Activated gamma-delta T cell treated with anti-CD3 and anti-CD28 coated beads, Interleukin-2, amount 50 U/mL, for 16 hours (primary cell): ENCODE results near the gene ALPK3.

ENCODE experiments used
- DNase-seq: peaks from one replicate; pipeline ENCODE4 v3.0.0-alpha.2; 2020; ENCODE audit warnings: low read depth

ALPK3 gene

DNA sequence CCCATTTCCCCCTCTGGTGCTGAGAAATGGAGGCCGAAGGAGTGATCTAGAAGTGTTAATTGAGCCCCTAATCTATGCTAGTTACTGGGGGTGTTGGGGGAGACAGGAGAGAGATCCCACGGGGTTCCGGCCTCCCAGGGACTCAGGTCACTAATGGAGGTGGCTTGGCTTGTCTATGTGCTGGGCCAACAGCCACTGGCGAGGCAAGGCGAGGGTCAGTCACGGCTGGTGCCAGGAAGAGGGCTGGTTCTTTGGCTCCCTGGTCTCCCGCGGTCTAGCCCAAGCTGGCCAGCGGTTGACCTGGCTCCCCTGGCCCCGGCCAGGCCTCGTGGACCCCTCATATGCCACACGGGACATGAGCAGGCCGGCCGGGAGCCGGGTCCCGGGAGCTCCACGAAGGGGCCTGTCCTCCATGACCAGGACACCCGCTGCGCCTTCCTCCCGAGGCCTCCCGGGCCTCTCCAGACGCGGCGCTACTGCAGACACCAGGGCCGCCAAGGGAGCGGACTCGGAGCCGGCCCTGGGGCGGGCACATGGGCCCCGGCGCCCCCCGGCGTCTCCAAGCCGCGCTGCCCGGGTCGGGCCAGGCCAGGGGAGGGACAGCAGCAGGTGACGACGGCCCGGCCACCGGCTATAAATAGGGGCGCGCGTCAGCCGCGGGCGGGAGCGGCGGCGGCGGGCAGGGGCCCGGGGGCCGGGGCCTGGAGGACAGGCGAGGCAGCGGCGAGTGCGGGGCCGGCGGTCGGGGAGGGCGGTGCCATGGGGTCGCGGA lies at the start of gene ALPK3:
TSS of gene ALPK3 (plus strand) at position 663 of the 772 bp plus-strand sequence. CDS start at position 760, 97 bp downstream.
- no peak for DNase-seq

GRCh38 chr15:84772031-84772430 lies 45.1 kb upstream of the ALPK3 start:
- DNase-seq: no peak

- DNase-seq: no peak
Measured at GRCh38 chr15:84772467-84772866, 44.7 kb upstream of the ALPK3 start.

- no peak for DNase-seq
Measured at GRCh38 chr15:84773716-84774115, 43.4 kb upstream of the ALPK3 start.

DNA sequence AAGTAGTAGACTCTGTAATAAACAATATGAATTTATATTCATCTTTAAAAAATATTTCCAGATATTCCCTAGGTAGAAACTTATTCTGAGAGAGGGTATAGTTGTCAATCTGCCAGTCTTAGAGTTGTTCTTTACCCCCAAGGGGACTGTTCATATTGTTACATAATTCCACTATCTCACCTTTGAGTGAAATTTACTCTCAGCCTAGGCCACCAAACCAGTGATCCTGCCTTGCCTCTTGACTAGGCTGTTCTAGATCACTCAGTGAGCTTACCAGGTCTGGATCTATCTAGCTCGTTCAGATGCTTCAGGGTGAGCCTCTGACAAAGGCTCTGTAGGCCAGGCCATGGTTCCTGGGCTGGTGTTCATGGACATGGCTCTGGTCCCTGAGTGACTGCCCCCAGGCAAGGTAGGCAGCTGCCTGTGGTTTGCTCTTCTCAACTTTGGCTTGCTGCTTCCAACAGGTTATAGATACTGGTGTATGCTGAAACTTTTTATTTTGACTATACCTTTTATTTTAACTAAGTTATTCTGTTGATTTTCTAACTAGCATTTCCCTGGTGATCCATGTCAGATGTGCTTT lies 41.2 kb upstream of the ALPK3 start:
- no peak for DNase-seq

GRCh38 chr15:84778194-84778593 lies 39.0 kb upstream of the ALPK3 start:
- no peak for DNase-seq

DNA sequence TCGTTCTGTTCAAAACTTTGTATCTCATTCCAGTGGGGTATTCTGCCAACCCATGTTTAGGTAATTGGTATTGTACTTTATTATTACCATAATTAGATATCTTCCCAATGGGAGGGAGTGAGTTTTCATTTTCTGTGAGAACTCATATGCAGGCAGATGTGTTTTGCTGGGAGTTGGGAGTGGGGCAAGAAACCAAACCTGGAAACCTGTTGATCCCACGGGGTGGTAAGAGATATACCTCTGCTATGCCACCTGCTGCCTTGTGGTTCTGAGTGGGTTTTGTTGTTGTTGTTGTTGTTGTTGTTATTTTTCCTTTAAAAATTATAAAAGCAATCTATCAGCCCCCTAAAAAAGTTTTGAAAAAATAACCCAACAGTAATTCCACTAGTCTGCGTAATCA lies 36.7 kb upstream of the ALPK3 start:
- DNase-seq: no peak

DNA sequence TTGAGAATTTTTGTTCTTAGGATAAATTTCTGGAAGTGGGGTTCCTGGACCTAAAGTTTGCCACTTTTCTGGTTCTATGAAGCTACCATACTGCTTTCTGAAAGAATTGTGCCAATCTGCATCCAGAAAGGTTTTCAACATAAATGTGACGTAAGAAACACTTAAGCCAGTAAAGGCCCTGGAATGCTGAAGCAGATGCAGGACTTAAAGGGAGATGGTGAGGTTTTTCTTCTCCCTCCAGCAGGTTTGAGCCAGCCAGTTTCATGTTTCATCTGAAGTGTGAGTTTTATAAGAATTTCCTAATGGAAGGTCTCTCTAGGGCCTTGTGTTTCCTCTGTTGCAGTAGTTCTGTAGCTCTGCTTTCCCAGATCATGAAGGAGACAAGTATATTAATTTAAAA lies 35.7 kb upstream of the ALPK3 start:
- no peak for DNase-seq

DNA sequence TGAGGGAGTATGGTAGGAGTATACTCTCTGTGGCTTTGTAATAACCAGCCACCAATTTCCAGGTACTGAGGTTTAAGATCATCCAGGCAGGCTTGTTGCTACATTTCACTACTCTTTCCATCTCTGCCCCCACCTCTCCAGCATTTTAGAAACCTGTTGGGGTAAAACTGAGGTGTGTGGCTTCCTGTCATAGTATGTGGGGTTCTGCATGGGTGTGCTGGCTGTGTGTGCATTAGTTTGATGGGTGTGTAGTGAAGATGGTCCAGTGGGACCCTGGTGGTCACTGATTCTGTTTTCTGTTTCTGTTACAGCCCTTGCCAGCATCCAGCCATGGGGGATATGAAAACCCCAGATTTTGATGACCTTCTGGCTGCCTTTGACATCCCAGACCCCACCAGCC lies 34.8 kb upstream of the ALPK3 start:
- DNase-seq: no peak

DNA sequence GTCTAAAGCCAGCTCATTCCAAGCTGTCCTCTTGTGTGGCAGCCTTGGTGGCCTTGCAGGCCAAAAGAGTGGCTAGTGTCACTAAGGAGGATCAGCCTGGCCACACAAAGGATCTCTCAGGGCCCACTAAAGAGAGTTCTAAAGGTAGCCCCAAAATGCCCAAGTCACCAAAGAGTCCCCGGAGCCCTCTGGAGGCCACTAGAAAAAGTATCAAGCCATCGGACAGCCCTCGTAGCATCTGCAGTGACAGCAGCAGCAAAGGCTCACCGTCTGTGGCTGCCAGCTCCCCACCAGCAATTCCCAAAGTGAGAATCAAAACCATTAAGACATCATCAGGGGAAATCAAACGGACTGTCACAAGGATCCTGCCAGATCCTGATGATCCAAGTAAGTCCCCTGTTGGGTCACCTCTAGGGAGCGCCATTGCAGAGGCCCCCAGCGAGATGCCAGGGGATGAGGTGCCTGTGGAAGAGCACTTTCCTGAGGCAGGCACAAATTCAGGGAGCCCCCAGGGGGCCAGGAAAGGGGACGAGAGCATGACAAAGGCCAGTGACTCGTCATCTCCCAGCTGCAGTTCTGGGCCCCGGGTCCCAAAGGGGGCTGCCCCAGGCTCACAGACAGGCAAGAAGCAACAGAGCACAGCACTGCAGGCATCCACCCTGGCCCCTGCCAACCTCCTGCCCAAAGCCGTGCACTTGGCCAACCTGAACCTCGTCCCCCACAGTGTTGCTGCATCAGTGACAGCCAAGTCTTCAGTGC lies 33.5 kb upstream of the ALPK3 start:
- no peak for DNase-seq

DNA sequence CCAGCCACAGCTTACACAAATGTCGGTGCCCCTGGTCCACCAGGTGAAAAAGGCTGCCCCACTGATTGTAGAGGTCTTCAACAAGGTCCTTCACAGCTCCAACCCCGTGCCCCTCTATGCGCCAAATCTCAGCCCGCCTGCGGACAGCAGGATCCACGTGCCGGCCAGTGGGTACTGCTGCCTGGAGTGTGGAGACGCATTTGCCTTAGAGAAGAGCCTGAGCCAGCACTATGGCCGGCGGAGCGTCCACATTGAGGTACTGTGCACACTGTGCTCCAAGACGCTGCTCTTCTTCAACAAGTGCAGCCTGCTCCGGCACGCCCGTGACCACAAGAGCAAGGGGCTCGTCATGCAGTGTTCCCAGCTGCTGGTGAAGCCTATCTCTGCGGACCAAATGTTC lies 32.9 kb upstream of the ALPK3 start:
- no peak for DNase-seq

DNA sequence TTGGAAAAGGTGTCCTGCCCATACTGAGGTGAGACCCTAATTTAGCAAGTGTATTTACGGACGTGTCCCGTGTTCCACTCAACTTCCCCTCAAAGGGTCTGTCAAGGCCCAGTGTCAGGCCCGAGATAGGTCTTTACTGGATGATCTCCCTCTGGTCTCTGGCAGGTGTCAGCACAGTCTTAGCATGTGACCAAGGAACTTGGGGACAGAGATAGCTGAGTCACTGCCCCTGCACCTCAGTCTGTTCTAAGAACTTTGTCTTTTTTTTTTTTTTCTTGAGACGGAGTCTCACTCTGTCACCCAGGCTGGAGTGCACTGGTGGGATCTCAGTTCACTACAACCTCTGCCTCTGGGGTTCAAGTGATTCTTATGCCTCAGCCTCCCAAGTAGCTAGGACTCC lies 32.1 kb upstream of the ALPK3 start:
- DNase-seq: no peak

- no peak for DNase-seq
Measured at GRCh38 chr15:84788500-84788899, 28.7 kb upstream of the ALPK3 start.

- DNase-seq: no peak
Measured at GRCh38 chr15:84789762-84790161, 27.4 kb upstream of the ALPK3 start.

DNA sequence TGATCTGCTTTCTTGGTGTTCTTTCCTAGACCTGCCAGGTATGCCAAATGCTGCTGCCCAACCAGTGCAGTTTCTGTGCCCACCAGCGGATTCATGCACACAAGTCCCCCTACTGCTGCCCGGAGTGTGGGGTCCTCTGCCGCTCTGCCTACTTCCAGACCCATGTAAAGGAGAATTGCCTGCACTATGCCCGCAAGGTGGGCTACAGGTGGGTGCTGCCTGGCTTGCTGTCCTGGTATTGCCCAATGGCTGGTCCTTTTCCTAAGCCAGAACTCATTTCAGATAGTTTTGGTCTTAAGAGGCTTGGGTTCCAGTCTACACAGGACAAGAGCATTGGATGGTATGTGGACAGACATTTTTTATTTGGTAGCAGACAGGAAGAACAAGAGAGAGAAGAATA lies 26.5 kb upstream of the ALPK3 start:
- no peak for DNase-seq

DNA sequence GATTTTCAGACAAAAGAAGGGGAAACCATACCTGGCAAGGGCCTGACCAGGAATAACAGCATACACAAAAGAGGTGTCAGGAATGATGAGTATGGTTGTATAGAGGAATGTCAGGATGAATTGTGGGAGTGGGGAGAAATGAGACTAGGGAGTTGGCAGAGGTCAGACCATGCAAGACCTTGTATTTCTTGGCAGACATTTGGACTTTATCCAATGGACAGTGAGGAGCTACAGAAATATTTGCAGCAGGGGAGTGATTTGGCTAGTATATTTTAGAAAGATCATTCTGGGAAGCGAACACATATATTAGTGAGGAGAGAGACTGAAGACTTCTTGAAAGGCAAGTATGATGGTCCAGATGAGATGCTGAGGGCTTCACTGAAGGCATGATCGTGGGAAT lies 25.4 kb upstream of the ALPK3 start:
- DNase-seq: no peak

GRCh38 chr15:84793431-84794161 lies 23.6 kb upstream of the ALPK3 start:
- DNase-seq: no peak

GRCh38 chr15:84794162-84794547 lies 23.0 kb upstream of the ALPK3 start:
- DNase-seq: no peak

GRCh38 chr15:84795186-84795585 lies 22.0 kb upstream of the ALPK3 start:
- no peak for DNase-seq

GRCh38 chr15:84797212-84797611 lies 19.9 kb upstream of the ALPK3 start:
- DNase-seq: no peak

DNA sequence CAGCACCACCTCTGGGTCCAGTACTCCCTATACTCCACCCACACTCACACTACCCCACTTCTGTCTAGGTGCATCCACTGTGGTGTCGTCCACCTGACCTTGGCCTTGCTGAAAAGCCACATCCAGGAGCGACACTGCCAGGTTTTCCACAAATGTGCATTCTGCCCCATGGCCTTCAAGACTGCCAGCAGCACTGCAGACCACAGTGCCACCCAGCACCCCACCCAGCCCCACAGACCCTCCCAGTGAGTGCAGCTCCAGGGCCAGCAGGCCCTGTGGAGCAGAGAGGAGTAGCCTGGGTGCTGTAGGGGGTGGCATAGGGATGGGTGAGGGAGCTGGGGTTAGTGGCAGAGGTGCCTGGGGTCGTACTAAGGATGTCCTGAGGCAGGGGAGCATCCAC lies 19.4 kb upstream of the ALPK3 start:
- DNase-seq: no peak

GRCh38 chr15:84798436-84798946 lies 18.7 kb upstream of the ALPK3 start:
- DNase-seq: no peak
